Stimulated activated CD4-positive, alpha-beta T cell treated with anti-CD3 and anti-CD28 coated beads, Interleukin-4, amount 100 ng/mL, for 24 hours (primary cell): Measurements from ENCODE around the gene DYNLT2B.
A peak's percentile ranks its signal among the peaks of the same experiment; 100 is the strongest.
"Not testable (repeated sequence)": the region's sequence is repeated elsewhere in the genome, so short reads cannot be mapped to it uniquely, and the experiment has no call there.

ENCODE experiments used
- DNase-seq: peaks from one replicate; pipeline ENCODE4 v3.0.0-alpha.2; 2020

The DYNLT2B gene

DNA sequence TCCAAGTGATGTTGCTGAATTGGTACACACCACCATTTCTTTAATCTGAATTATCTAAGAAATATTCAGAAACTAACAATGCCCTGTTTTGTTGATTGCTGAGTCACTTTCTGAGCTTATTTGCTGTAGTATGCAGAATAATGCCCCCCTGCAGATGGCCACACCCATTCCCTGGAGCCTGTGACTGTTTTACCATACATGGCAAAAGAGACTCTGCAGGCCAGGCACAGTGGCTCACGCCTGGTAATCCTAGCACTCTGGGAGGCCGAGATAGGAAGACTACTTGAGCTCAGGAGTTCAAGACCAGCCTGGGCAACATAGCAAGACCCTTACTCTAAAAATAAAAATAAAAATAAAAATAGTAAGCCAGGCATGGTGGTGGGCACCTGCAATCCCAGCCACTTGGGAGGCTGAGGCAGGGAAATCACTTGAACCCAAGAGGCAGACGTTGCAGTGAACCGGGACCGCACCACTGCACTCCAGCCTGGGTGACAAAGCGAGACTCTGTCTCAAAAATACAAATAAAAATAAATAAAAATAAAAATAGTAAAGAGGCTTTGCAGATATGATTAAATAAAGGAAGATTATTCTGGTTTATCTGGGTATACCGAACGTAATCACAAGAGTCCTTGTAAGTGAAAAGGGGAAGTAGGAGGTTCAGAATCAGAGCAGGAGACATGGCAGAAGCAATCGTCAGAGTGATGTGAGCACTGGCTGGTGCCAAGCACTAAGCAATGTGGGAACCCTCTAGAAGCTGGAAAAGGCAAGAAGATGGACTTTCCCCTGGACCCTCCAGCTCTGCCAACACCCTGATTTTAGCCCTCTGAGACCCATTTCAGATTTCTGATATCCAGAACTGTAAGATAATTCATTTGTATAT is 49.5 kb downstream of the DYNLT2B start:
- no peak for DNase-seq

DNA sequence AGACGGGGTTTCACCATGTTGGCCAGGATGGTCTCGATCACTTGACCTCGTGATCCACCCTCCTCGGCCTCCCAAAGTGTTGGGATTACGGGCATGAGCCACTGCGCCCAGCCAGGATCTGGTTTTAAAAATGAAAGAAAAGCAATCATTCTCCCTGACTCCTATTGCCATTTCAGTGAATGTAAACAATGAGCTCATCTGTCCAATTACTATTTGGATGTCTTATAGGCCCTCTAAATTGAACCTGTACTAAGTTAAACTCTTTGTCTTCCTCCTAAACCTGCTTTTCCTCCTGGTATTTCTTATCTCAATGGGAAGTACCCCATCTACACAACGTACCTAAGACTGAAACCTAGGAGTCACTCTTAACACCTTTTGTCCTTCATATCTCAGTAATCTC is 54.2 kb downstream of the DYNLT2B start:
- no peak for DNase-seq

DNA sequence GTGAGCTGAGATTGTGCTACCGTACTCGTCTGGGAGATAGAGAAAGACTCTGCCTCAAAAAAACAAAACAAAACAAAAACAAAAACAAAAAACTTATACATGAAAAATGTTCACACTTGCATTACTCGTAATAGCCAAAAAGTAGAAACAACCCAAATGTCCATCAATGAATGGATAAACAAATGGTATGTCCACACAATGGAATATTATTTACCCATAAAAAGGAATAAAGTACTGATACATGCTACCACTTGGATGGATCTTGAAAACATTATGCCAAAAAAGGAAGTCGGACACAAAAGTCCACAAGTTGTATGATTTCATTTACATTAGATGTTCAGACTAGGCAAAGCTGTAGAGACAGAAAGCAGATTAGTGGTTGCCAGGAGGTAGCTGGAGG is 57.3 kb downstream of the DYNLT2B start:
- no peak for DNase-seq

DNA sequence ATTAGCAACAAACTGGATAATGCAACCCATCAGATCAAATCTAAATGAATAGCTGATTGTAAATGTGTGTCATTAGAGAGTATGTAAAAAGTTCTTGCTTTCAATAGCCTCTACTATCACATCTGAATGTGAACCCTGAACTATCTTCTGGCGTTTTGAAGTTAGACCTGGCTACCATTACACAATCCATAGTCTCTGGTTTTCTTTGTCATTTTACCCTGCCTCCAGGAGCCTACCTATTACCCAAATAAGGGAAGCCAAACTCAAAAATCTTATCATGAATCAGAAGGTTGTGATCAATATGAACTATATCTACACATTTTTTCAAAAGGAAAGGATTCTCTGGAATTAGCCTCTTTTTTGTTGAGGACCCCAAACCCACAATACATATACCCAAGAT is 62.3 kb downstream of the DYNLT2B start:
- no peak for DNase-seq

DNA sequence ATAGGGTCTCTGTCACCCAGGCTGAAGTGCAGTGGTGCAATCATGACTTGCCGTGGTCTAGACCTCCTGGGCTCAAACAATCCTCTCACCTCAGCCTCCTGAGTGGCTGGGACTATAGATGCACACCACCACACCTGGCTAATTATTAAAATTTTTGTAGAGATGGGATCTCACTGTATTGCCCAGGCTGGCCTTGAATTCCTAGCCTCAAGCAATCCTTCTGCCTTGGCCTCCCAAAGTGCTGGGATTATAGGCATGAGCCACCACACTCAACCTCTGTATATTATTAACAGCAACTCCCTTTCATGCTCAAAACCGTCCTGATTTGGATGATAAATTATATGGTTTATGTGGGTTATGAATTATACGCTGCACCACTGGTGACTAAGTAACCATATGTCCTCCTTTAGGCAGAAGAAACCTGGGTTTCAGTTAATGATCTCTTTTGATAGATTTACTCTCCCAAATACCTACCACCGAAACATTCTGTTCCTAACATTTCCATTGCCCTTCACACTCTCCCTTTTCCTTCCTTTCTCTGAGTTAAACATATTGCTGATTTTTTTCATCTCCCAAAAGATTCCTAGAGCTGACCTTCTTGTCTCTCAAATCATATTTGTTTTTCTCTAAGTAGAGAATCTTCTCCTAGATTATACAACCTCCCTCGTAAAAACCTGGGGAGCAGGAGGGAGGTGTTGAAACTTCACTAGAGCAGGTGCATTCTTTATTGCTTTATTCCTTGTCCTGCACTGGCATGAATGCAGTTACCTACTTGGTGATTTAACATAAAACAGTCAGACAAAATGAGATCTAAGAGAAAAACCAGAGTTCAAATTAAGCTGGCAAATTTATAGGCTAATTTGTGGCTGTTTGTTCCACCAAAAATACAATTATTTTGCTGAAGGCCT is 63.4 kb downstream of the DYNLT2B start:
- DNase-seq: no peak

DNA sequence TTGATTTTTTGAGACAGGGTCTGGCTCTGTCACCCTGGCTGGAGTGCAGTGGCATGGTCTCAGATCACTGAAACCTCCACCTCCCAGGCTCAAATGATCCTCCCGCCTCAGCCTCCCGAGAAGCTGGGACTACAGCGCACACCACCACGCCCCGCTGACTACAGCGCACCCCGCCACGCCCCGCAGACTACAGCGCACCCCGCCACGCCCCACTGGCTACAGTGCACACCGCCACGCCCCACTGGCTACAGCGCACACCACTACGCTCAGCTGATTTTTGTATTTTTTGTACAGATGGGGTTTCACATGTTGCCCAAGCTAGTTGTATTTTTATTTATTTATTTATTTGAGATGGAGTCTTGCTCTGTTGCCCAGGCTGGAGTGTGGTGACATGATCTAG is 66.1 kb downstream of the DYNLT2B start:
- no peak for DNase-seq

DNA sequence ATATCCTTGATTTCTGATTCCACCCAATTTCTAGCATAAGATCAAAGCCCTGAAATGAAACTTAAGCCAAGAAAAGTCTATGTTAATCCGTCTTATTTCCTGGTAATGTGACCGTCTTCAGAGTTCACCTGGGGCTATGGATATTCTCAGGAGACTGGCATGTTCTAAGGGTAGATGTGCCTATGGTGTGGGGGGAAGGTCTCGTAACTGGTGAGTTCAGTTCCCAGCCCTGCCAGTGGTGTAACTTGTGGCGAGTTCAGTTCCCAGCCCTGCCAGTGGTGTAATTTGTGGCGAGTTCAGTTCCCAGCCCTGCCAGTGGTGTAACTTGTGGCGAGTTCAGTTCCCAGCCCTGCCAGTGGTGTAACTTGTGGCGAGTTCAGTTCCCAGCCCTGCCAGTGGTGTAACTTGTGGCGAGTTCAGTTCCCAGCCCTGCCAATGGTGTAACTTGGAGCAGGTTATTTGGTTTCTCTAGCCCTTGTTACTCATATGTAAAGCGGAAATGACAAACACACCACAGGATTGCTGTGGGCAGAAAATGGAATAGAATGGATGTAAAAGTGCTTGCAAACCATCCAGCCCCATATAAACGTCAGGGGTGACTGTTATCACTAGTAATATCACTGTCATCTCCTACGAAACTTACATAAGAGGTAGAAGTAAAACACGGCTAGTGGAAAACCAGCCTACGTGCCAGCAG is 71.3 kb downstream of the DYNLT2B start:
- peak; percentile 7 for DNase-seq

DNA sequence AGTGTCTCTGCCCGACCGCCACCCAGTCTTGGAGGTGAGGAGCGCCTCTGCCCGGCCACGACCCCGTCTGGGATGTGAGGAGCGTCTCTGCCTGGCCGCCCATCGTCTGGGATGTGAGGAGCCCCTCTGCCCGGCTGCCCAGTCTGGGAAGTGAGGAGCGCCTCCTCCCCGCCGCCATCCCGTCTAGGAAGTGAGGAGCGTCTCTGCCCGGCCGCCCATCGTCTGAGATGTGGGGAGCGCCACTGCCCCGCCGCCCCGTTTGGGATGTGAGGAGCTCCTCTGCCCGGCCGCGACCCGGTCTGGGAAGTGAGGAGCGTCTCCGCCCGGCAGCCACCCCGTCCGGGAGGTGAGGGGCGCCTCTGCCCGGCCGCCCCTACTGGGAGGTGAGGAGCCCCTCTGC is 73.9 kb downstream of the DYNLT2B start:
- DNase-seq: not testable (repeated sequence)

DNA sequence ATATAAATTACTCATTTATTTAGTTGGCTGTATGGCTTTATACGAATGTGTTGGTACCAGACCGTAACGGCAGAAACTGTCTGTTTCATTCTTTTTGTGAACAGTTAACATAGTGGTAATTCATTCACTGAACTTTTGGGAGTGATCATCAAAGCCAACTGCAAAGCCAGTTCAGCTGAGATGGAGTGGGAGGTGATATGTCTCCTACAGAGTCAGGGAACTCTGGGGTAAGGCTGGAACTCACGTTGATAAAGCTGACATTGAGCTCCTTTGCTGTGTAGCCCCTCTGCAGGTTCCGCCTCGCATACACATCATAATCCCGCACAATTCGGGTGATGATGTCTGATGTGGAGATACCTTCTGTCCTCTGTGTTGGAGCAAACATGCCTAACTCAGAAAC is 76.3 kb downstream of the DYNLT2B start:
- DNase-seq: no peak
